DMS153 (cell line): Measurements from ENCODE around the gene TUBA4B.

Experiments
- DNase-seq: peaks from one replicate; lab custom pipeline; 2025; lab: John Stamatoyannopoulos, UW

TUBA4B gene

DNA sequence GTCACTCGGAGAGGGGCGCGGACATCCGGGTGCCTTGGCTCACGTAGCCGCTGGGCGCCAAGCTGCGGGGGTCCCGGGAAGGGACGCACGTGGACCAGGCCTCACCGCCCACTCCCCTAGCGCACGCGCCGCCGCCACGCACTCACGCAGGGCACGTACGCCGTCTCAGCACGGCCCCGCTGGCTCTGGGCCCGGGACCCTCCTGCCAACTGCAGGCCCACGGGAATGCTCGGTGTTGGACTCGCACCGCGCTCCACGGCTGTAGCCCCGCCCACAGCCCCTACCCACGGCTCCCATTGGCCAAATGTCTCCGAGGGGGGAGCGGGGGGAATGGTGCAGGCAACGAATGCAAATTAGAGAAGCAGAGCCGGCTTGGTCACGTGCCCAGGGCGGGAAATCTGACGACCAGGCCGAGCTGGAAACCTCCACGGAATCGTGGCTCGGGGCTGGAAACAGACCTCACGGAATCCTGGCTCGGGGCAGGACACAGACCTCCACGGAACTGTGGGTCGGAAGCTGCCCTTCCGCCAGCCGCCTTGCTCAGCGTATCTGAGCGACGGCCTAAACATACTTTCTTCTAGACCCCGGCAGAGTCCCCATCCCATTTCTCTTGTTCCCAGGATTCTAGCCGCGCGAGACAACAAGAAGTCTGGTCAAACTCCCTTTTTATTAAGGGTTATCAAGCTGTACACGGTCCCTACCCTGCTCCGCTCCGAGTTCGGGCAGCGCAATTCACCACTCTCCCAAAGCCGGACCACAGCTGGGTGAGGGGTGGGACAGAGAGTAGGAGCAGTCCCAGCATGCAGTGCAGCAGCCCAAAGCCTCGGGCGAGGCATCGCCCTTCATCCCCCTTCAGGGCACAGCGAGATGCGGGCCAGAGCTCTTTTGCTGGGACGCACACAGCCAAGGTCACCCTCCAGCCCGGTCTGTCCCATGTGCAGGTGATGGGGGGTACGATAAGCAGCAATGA, 34.0 kb upstream of the TUBA4B start, which contains the start of gene ABCB6:
Gene ABCB6, minus strand, starts transcription at position 227 of the 970 bp plus-strand sequence. CDS start 285 bp downstream, outside the sequence.
- DNase-seq, result peak; percentile 88

DNA sequence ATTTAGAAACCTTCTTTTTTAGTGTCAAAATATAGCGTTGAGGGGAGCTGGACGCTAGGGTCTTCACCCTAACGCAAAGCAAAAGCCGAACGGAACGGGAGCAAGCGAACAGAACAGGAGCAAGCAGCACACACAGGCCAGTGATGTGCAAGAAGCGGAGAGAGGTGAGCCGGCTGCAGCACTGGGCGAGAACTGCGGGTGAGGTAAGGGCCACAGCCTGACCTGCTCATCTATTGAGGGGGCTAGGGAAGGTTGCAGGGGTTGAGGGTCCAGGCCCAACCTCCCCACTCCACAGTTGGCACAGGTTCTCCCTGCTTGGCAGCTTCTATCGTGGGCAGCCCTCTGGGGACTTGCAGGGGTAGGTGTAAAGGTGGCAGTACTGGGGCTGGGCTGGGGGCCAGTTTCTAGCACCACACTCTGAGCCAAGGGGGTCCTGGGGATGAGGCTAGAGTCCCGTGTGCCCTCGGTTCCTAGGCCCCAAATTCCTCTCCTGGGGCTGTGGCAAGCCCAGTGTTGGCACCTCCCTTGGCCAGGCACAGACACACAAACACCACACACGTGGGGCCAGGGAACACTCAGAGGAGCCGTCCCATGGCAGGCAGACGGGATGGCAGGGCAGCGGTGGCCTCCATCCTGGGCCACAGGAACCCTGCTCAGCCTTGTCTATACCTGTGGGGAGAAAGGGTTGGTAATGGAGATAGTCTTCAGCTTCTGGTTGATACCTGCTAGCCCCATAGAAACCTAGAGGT, 33.1 kb upstream of the TUBA4B start:
- no peak for DNase-seq

DNA sequence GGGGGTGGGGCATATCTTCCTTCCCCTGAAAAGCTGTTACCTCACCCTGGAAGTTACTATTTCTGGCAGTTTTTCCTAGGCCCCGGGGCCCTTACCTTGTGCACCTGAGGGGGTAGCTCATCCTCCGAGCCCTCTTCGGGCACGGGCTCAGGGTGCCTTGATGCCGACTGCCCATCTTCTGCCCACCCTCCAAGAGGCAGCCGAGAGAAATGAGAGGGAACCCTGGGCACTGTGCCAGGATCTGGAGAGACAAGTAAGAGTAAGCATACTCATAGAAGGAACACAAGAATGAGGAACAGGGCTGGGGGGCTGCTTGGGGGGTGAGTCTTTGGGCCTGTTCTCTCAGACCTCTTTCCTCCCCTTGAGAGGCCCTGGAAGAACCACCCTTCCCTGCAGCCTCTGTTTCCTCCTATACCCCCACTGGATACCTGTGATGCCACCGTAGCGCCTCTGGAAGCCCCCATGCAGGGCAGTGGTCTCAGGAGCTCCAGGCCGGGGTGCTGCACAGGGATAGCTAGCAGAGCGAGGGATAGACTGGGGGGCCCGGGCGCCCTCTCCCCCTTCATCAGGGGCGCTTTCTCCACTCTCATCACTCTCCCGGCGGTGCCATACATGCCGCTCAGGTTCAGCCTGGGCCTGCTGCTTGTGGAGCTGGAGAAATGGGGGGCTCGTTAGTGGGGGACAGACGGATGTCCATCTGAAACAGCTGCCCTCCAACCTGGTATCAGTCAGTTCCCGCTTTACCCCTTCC, 32.2 kb upstream of the TUBA4B start:
- DNase-seq, result no peak

DNA sequence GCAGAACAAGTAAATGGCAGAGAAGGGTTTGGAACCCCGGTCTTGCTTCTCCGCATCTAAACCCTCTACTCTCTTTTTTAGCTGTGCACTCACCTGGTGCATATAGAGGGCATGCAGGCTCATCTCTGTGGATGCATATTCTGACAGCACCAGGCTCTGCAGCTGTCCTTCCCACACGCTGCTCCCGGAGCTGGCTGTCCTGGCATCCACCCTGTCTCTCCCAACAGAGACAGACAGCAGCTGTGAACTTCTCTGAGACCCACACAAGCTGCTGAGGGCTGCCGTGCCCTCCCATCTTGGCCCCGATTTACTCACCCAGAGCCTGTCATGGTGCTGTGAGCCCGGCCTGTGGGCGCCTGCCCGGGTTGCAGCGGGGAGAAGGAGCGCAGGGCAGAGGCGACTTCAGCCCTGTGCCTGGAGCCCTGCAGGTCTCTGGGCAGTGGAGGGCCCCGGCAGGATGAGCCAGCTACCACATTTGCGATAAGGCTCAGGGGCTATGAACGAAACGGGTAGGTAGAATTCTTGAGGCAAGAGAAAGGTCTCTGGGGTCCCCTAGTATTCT, 31.0 kb upstream of the TUBA4B start:
- DNase-seq, result no peak

DNA sequence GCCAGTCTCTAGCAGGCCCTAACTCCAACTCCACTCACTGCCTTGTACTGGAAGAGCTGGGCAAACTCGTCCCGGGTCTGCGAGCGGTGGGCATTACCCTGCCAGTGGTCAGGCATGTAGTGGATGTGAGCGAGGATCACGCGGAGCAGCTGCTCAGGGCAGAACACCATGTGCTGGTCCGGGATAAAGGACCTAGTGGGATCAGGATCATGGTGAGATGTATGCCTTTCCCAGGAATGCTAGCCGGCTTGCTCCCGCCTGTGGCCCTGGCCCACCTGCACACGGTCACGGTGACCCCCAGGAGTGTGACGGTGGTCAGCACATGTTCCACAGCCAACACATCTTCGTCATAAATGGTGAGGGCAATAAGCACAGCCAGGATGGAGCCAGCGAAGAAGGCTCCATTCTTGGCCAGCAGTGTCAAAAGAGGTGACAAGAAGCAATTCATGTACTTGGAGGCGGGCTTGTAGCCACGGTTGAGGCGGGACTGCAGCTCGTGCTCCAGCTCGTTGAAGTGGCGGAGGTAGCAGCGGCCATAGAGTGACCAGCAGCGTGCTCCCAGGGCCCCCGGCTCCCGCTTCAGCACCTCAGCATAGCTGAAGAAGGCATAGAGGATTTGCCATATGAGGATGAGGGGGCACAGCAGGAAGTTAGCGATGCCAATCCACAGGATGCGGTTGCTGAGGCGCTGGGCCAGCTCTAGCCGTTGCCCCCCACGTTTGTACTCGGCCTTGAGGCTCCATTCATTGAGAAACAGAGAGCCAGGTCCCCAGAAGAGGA, 29.0 kb upstream of the TUBA4B start:
- DNase-seq, result no peak

DNA sequence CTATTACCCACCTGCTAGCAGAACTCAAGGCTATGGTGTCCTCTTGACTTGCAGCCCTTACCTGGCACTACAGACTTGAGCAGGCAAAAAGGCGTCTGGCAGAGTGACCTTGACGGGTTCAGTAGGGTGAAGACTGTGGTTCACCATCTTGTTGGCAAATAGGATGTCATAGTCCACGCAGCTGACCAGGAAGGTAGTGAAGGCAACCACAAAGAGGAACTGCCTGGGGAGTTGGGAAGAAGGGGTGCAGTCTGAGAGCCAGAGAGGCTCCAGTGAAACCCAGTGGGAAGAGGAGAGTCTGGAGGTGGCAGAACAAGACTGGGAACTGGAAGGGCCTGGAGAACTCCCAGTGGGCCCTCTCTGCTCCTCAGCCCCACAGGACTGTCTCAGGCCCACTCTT, 27.7 kb upstream of the TUBA4B start:
- DNase-seq, result no peak

DNA sequence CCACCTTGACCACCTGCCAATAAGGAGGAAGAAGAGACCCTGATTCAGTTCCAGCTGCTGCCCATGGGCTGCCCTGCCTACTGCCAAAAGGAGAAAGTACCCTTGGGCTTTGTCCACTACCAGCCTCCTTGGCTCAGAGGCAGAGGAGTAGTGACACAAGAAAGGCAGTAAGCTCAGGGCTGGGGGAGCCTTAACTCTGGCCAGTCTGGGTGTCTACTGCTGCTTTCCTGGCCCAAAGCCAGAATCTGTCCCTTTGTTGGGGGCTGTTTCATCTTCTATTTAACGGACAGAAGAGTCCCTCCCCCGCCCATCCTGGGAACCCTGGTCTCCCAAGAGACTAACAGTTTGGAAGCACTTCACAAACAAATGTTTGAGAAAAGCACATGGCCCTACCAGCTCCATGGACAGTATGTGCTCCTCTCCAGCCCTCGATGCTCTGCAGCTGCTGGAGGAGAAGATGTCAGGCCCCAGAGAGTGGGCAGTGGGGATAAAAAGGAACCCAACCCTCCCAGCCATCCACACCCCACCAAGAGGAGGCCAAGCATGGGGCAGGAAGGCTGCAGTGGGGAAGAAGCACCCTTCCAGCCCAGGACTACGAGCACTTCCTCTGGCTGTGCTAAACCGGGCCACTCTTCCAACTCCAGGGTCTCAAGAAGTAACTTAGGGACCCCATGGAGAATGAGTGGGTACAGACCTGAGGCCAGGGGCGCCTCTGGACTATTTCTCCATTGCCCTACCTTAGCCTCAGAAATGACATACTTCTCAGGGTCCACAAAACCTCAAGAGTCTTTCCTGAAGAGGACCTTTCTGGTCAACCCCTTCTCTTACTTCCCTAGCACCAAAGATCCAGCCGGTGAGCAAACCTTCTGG, 24.8 kb upstream of the TUBA4B start:
- no peak for DNase-seq

DNA sequence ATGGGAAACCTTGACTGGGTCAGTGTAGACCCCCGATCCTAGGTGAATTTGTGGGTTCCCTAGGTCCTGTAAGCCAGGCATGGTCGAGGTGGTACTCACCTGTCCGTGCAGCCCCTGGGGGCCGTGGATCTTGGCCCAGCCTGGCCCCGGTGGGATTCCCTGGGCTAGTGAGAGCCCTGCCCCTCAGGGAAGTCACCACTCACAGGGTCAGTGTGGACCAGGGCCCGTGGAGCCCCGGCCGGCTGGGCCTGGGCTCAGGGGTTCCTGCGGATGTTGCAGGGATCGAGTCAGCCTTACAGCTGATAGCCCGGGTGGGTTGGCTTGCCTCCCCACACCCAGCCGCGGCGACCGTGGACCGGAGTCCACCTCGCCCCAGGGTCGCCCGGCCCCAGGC, 24.1 kb upstream of the TUBA4B start:
- no peak for DNase-seq

- DNase-seq, result peak; percentile 98
Observed at GRCh38 chr2:219229305-219230058, 23.6 kb upstream of the TUBA4B start, which contains the start of the genes ANKZF1 and ATG9A. Gene ANKZF1 (plus strand): TSS chr2:219229806. CDS start chr2:219230258, 452 bp downstream. Gene ATG9A (minus strand): TSS chr2:219229636. CDS start chr2:219228024, 1,612 bp downstream.

DNA sequence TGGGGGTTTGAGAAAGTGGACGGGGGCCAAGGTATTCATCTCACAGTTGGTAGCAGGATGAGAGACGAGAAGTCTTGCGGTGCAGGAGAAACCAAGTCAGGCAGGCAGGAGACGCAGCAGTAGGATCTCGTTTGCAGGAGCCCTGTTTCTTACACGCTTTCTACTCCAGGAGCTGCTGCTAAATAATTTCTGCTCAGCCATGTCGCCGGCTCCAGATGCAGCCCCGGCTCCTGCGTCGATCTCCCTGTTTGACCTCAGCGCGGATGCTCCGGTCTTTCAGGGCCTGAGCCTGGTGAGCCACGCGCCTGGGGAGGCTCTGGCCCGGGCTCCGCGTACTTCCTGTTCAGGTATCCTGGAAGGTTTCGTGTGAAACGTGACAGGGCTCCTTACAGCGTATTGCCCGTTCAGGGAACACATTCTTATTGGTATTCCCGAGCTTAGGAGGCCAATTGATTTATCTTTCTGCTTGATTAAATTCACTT, 22.9 kb upstream of the TUBA4B start:
- no peak for DNase-seq

DNA sequence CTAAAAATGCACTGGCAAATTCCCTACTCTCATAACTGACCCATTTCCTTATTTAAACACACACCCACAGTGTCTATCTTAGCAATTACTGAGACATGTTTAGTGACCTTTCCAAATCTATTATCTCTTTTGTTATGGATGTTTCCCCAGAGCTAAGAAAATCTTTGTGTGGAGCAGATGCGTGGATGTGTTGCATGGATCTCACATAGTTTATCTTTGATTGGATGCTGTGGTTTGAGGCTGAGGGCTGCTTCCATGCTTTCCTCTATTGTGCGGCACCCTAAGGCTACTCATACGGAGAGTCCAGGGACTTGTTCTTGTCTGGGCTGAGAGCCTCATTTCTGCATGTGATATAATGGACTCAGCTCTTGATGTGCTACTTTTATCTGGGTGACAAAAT, 18.7 kb upstream of the TUBA4B start:
- DNase-seq, result no peak

GRCh38 chr2:219243291-219243761, 9.7 kb upstream of the TUBA4B start:
- no peak for DNase-seq

GRCh38 chr2:219244789-219245147, 8.3 kb upstream of the TUBA4B start:
- no peak for DNase-seq

- DNase-seq, result peak; percentile 80
Observed at GRCh38 chr2:219245148-219245898, 7.7 kb upstream of the TUBA4B start, which contains the start of the genes GLB1L and STK16. Gene GLB1L (minus strand): TSS chr2:219245444. CDS start chr2:219243573, 1,871 bp downstream. Gene STK16 (plus strand): TSS chr2:219245479. CDS start chr2:219246000, 521 bp downstream.

GRCh38 chr2:219245899-219246230, 7.2 kb upstream of the TUBA4B start:
- DNase-seq, result no peak

DNA sequence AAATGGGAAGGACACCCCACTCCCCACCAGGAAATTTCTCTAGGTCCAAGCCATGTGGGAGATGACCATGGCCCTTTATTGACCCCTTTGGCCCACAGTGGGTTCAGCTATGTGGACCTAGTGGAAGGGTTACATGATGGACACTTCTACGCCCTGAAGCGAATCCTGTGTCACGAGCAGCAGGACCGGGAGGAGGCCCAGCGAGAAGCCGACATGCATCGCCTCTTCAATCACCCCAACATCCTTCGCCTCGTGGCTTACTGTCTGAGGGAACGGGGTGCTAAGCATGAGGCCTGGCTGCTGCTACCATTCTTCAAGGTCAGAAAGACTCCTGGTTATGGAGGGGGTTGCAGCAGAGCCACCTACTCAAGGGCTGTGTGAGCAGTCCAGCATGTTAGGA, 6.5 kb upstream of the TUBA4B start:
- DNase-seq, result no peak

DNA sequence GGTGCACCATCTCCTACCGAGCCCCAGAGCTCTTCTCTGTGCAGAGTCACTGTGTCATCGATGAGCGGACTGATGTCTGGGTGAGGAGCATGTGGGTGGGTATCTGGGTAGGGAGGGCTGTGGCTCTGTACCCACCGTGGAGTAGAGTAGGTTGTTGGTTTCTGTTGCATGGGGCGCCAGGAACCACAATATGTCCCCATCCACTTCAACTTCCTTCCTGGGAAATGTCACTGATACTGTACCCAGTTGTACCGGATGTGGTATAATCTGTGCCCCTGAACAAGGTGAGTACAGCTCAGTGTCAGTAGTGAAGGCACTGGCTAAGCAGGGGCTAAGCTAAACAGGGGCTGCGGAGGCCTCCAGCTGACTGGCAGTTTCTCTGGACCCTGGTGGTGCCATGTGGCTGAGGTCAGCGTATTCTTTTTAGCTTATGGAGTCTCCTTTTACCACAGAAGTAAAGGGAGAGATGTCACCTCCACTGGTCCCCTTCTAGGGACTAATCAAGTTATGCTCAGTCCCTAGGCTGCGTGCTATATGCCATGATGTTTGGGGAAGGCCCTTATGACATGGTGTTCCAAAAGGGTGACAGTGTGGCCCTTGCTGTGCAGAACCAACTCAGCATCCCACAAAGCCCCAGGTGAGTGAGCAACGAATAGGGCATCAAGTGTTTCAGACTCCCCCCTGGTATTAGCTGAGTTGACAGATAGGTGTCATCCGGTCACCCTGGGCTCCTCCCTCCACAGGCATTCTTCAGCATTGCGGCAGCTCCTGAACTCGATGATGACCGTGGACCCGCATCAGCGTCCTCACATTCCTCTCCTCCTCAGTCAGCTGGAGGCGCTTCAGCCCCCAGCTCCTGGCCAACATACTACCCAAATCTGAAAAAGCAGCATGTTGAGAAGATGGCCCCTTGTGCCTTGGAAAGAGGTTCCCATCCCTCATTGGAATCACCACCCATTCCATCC, 5.1 kb upstream of the TUBA4B start:
- DNase-seq, result no peak
